Activated CD4-positive, CD25-positive, alpha-beta regulatory T cell treated with anti-CD3 and anti-CD28 coated beads, Interleukin-2, amount 50 U/mL, for 72 hours (primary cell): ENCODE measurements around the gene KIAA1217.
"Not testable (repeated sequence)": the region's sequence is repeated elsewhere in the genome, so short reads cannot be mapped to it uniquely, and the experiment has no call there.

Experiments used
- DNase-seq: peaks from one replicate; pipeline ENCODE4 v3.0.0; 2021

Gene KIAA1217

DNA sequence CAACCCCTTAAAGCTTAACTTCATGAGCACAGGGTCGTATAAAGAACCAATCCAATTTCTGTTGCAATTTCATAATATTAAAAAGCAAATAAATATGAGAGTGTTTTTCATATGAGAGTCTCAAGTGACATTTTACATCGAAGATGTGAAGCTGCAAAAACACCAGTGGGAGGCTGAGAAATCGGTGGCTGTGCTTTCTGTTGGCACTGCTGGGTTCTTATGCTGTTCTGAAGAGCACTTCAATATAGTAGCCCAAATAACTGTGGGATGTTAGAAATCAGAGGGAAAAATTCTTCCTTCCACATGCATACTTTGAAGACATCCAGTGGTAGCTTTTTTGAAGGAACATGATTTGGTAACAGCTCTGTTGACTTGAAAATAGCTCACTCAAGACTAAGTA lies 269.0 kb downstream of the KIAA1217 start:
- DNase-seq, result no peak

- no peak for DNase-seq
These were observed 270.9 kb downstream of the KIAA1217 start for GRCh38 chr10:24479806-24480205.

DNA sequence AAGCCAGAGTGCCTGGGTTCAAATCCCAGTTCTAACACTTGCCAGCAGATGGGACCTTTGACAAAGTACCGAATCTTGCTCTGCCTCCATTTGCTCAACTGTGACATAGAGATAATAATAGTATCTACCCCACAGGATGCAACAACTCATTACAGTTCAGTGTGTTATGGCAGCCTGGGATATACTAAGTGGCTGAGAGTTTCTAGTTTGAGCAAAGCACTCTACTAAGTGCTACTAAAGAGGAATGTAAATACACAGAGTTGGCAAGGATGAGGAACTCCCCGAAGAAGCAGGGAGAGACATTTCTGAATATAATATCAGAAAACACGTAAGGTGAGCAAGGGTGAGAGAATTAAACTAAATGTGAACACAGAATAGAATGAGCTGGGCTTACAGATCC lies 271.5 kb downstream of the KIAA1217 start:
- no peak for DNase-seq

GRCh38 chr10:24481241-24481640 lies 272.3 kb downstream of the KIAA1217 start:
- DNase-seq, result no peak

- DNase-seq, result not testable (repeated sequence)
These were observed 273.8 kb downstream of the KIAA1217 start for GRCh38 chr10:24482713-24483112.

DNA sequence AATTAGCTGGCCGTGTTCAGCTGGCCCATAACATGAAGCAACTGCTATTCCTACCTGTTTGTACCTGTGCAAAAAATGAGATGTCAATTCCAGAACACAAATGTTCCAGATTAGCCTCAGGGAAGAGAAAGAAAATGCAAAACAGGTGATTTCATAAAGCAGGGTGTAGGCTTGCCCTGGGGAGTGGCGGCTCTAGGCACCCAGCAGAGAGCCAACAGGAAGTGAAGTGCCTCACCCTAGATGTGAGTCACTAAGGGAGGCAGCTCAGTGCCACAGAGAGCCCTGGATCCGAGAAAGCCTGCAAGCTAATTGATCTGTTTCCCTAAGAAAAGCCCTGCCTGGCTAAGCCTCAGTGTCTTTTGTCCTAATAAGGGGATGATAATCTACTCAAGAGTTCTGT lies 274.8 kb downstream of the KIAA1217 start:
- DNase-seq, result no peak

GRCh38 chr10:24484771-24485170 lies 275.8 kb downstream of the KIAA1217 start:
- DNase-seq, result no peak

DNA sequence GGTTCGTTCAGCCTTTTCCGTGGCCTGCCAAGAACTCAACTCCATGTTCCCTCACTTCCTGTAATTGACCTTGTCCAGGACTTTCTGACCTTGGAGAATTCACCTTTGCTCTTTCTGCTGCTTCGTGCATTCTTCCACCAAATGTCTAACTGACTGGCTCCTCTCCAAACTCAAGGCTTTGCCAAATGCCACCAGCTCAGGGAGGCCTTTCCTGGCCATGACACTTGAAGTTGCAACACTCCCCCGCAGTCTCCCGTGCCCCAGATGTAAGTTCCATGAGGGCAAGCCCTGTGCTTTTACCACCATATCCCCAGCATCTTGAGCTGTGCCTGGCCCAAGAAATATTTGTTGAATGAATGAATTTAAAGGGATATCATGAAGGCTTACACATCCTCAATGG lies 276.4 kb downstream of the KIAA1217 start:
- no peak for DNase-seq

DNA sequence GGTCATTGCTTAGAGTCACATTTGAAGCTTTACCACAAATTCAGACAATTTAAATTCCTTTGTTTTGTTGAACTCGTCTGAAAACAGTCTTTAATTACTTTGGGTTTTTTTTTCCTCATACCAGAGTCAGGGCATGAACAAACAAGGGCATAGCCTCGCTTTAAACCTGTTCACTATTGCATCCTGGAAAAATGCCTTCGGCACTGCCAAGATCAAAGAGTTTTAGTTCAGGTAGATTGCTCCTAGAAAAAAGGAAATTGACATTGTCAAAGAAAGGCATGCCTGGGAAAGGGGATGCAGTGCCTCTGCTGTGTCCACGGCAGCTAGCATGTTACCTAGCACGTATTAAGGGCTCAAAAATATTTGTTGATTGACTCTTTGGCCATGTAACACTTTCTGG lies 279.7 kb downstream of the KIAA1217 start:
- DNase-seq, result no peak

GRCh38 chr10:24493165-24493564 lies 284.2 kb downstream of the KIAA1217 start:
- DNase-seq, result no peak

DNA sequence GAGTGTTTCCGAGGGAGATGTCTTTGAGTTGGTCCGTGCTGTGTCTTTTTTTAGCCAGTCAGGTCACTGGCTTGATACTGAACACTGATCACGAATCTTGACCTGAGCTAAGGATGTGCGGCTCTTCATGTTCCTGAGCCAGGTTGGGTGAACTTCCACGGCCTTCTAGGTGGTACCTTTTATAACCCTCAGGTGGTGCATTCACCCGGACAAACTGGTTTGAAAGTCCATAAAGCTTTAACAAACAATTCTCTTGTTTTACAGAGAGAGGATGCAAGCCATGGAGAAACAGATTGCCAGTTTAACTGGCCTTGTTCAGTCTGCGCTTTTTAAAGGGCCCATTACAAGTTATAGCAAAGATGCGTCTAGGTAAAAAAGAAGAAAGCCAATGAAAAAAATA lies 285.3 kb downstream of the KIAA1217 start:
- no peak for DNase-seq

- no peak for DNase-seq
These were observed 285.8 kb downstream of the KIAA1217 start for GRCh38 chr10:24494777-24495176.

DNA sequence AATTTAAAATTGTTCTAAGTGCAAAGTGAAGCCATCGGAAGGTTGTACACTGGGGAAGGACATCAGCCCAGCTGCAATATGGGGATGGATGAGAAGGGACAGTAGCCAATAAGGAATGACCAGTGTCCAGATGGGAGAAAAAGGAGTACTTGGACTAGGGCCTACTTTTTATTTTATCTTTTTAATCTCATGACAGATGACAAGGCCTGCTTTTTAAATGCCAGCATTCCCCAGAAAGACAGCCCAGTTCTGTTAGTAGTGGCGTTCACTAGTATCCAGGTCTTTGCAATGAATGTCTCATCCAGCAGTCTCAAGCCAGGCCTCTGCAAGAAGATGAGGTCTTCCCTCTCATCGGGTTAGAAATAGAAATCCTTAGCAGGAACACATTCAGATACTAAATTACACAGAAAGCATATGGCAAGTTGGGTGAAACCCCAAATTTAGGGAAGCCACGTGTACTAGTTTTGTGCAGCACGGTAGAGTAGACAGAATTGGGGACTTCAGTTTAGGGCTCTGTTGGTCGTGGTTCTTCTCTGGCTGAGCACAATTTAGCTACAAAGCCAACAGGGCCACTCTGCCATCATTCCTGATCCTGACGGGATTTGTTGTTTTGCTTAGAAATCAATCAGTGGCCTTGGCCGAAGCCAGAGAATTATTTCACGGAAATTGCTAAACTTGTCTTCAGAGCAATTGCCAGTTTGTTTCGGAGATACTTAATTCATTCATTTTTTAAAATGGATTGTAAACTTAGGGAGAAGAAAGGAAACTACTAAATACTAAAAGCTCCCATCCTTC lies 286.9 kb downstream of the KIAA1217 start:
- no peak for DNase-seq

DNA sequence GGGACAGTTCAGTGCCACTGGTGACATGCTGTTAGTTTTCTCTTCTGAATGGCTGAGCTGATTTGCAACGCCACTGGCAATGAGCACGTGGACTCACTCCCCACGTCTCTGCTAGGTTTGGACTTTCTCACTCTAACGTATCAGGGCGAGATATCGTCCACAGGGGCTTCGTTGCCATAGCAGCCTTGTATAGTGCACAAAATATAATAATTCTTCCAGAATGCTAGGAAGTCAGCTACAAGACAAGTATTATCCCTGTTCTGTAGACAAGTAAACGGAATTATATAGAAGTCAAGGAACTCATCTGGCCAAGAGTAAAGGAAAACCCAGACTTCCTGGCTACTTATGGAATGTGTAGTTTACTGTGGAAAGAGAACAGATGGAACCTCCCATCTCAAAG lies 288.0 kb downstream of the KIAA1217 start:
- no peak for DNase-seq

DNA sequence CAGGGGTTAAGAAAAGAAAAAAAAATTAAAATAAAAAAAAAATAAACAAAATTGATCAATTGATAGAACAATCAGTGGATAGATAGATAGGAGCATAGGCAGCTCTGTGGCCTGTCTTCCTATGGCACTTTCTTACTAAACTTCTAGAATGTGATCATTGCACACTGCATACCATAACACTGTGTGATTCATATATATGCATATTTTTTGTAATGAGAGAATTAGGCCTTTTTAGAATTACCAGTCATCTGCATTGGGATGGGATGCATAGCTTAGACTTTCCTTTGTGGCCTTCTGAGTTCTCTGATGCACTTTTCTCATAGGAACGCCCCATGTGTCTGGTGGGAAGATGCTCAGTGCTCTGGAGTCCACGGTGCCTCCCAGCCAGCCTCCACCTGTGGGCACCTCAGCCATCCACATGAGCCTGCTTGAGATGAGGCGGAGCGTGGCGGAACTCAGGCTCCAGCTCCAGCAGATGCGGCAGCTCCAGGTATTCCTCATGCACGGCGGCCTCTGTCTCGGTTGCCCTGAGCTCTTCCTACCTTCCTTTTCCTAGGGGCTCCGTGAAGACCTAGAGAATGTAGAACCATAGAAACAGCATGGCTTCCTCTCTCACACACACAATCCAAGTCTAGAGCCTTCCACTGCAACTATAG lies 292.2 kb downstream of the KIAA1217 start:
- DNase-seq, result no peak

DNA sequence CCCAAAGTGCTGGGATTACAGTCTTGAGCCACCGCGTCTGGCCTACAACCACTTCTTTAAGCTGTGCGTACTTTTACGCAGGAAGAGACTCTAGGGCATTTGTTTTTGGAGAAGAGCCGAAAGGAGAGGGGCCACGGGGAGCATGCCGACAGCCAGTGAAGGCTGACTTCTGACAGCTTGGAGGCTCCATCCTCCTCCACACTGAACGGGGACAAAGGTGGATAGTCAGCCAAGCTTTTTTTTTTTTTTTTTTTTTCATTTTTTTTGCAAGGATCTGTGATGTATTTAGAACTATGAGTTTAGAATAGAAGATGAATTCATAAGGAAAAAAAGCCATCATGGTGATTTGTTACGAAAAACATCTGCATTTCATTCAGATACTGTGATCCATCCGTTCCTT lies 293.1 kb downstream of the KIAA1217 start:
- DNase-seq, result no peak

DNA sequence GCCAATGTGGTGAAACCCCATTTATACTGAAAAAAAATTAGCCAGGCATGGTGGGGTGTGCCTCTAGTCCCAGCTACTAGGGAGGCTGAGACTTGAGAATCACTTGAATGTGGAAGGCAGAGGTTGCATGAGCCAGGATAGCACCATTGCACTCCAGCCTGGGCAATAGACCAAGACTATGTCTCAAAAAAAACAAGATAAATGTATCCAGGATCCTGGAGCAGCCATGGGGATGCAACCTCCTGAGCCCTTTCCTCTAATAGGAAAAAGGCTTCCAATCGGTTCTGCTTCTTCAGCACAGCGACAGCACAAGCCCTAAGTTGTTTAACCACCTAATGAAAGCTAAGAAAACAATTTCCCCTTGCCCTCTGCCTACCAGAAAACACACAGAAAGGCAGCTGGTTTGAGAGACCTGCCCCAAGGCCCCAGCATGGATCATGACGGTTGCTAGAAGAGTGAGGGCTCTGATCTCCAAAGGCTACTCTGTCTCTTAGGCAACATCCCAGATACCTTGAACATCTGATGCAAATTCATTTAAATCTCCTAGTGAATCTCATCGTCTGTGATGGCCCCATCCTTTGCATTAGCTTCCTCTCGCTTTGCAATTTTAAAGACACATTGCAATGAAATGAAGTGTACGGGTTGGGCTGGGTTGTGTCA lies 294.0 kb downstream of the KIAA1217 start:
- DNase-seq, result no peak

- DNase-seq, result no peak
These were observed 294.8 kb downstream of the KIAA1217 start for GRCh38 chr10:24503461-24504320.

DNA sequence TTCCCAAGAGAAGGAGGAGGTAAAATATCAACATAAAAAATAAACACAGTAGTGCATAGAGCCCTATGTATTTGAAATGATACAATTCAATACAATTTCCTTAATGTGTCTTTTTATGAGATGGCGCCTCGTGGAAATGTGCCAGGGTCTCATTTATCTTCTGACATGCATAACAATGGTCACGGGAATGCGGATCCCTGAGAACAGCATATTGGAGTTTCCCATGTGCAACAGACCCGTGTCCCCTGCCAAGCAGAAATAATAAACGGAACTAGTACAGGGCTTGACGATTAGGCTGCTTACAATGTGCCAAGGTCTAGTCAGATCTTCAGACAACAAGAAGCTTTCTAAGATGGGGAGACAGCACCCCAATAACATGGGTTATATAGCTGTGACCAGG lies 296.8 kb downstream of the KIAA1217 start:
- DNase-seq, result no peak

DNA sequence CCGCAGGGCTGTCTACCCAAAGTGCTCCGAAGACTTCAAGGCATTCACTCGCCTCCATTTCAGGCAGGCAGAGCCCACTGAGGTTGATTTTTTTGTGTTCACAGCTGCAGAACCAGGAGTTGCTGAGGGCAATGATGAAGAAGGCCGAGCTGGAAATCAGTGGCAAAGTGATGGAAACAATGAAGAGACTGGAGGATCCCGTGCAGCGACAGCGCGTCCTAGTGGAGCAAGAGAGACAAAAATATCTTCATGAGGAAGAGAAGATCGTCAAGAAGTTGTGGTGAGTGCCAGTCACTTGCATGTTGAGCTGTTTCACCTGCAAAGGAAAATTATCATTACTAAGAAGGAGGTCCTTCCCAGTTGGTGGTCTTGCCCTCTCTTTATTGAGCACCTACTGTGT lies 304.2 kb downstream of the KIAA1217 start:
- no peak for DNase-seq

DNA sequence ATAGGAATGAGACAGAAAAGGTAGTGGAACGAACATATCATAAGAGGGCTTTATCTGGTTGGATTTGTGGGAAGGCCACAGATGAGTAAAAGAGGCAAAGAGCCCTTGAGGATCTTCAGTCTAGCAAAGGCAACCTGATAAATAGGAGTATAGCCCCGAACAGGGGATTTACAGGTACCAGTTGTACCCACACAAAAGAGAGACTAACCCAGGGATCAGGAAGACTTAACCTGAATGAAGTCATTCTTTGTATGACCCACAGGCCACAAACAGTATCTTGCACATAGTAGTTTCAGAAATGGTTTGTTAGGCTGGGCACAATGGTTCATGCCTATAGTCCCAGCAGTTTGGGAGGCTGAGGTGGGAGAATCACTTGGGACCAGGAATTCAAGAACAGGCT lies 306.5 kb downstream of the KIAA1217 start:
- DNase-seq, result no peak

DNA sequence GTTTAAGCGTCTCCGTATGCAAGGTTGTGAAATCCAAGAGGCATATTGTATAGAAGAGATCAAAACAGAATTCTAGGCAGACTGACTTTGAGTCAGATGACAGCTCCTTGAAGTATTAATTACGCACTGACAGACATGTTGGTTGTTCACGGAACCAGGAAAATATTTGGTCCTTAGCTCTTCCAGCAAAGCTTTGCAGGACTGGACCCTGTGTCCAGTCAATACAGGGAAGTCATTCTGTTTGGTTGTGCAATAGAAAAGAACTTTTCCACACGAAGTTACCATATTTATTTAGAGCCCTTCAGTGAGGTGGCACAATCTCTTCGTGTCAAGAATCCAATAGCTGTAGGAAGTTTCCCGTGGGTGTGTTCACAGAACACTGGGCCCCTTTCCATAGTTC lies 309.5 kb downstream of the KIAA1217 start:
- no peak for DNase-seq

DNA sequence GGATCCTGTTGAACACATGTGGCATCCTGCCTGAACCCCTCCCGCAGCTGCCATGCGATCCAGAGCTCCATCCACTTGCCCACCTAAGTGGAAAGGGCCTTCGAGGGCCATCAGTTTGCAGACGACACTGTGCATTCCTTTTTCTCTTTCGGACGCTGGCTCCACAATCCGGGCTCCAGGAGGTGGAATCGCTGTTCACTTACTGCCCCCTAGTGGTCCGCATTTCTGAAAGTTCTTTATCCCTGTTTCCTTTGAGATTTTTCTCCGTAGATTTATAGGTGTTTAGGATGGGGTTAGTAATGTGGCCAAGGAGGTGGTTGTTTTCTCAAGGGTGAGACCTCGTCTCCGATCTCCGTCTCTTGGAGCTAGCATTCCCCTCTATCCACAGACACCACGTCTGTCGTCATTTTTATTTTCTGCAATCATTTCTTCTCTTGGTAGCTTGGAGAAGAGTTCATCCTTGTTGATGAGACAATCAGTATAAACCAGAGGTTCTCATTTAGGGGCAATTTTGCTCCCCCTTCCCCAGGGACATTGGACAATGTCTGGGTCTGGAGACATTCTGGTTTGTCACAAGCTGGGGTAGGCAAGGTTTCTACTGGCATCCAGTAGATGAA lies 310.2 kb downstream of the KIAA1217 start:
- DNase-seq, result peak; percentile 36
